ENCODE data around the gene BAG2. TPM values are rescaled to one million over a fixed set of nuclear protein-coding genes. Genes with fewer than 3 reads are reported as not detected.

Gene BAG2
- total RNA-seq, 2 donors from 2014 or later: 12.3 to 16.4 TPM

DNA sequence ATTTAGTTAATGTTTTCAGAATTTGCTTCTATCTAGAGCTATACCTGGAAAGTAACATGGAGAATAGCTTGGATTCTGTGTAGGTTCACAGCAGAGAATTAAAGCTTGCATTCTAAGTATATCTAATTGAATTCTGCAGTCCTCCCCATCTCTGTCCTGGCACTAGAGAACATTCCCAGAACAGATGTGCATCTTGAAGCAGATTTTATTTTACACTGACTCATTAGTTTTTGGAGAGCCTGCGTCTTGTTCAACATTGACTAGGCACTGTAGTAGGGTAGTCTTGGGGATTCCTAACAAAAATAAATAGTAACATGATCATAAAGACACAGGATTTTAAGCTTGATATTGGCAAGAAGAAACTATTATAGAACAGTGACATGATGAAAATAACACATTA is 36.2 kb upstream of the BAG2 start:
- Histone ChIP-seq H3K9me3 (no peaks in the 10 kb centered on the region), H3K27me3 (no peaks in the 10 kb centered on the region), H3K4me1 (no peaks in the 10 kb centered on the region), H3K4me3 (no peak overlapping the region), H3K36me3 (peaks cover 15% of the 10 kb centered on the region), H3K27ac (no peak overlapping the region)
- no peak for DNase-seq (ENCODE audit: low spot score)
- TF ChIP-seq, protein P1, sequence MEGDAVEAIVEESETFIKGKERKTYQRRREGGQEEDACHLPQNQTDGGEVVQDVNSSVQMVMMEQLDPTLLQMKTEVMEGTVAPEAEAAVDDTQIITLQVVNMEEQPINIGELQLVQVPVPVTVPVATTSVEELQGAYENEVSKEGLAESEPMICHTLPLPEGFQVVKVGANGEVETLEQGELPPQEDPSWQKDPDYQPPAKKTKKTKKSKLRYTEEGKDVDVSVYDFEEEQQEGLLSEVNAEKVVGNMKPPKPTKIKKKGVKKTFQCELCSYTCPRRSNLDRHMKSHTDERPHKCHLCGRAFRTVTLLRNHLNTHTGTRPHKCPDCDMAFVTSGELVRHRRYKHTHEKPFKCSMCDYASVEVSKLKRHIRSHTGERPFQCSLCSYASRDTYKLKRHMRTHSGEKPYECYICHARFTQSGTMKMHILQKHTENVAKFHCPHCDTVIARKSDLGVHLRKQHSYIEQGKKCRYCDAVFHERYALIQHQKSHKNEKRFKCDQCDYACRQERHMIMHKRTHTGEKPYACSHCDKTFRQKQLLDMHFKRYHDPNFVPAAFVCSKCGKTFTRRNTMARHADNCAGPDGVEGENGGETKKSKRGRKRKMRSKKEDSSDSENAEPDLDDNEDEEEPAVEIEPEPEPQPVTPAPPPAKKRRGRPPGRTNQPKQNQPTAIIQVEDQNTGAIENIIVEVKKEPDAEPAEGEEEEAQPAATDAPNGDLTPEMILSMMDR (IDR thresholded peaks at IDR 0.05): no peak

DNA sequence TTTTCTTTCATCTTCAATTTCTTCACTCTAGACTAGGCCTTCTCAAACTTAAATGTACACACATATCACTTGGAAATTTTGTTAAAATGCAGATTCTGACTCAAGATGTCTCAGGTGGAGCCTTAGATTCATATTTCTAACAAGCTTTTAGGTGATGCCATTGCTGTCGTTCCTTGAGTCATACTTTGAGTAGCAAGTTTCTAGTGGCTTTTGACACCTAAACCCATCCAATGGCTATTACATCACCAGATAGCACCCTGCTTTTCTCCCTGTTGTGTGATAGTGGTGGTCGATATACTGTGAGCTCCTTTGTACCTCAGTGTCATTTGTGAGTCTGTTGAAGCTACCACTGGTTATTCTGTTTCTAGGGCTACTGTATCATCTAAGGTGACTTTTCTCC is 34.8 kb upstream of the BAG2 start:
- Histone ChIP-seq H3K36me3 (peaks cover 24% of the 10 kb centered on the region), H3K9me3 (no peaks in the 10 kb centered on the region), H3K4me3 (no peak overlapping the region), H3K4me1 (no peaks in the 10 kb centered on the region), H3K27me3 (no peaks in the 10 kb centered on the region), H3K27ac (no peak overlapping the region)
- TF ChIP-seq, protein P1 (IDR thresholded peaks at IDR 0.05): no peak
- no peak for DNase-seq (ENCODE audit: low spot score)

DNA sequence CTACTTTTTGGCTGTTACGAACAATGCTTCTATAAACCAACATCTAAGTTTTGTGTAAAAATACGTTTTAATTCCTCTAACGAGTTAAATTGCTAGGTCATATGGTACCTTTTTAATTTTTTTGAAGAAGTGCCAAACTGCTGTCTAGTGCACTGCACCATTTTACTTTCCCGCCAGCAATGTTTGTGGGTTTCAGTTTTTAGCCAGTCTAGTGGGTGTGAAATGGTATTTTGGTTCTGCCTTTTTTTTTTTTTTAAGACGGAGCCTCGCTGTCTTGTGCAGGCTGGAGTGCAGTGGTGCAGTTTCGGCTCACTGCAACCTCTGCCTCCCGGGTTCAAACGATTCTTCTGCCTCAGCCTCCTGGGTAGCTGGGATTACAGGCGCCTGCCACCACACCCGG is 34.1 kb upstream of the BAG2 start:
- Histone ChIP-seq H3K27me3 (no peaks in the 10 kb centered on the region), H3K9me3 (no peaks in the 10 kb centered on the region), H3K36me3 (peaks cover 22% of the 10 kb centered on the region), H3K4me1 (no peaks in the 10 kb centered on the region), H3K4me3 (no peak overlapping the region), H3K27ac (no peak overlapping the region)
- TF ChIP-seq, protein P1 (IDR thresholded peaks at IDR 0.05): no peak
- DNase-seq (ENCODE audit: low spot score): no peak

DNA sequence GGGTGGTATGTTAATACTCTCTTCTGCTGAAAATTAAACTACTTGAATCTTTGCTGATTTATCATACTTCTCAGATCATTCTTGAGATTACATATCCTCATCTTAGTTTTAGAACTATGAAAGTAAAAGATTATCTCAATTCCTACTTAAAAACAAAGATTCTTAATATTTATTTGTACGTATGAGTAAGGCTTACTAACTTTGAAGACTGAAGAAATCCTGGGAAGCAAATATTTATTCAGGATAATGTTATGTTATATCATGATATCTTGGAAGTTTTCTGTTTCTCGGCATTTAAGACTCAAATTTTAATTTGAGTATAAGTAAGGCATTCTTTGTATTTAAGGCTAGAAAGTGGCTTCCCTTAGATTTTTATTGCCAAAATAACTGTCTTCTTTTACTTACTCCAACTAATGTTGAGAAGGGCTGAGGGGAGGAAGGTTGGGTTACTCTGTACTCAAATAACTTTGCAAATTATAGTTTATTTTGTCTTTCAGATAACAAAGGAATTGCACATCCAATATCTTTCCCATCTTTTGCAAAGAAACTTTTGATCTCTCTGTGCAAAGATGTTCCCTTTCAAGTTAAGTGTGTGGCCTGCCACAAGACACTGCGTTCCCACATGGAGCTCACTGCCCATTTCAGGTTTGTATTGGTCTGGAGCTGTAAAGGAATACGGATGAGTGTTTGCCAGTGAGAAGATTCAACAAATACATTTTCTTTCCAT is 30.5 kb upstream of the BAG2 start:
- TF ChIP-seq, protein P1 (IDR thresholded peaks at IDR 0.05): no peak
- Histone ChIP-seq H3K27me3 (no peaks in the 10 kb centered on the region), H3K4me1 (no peaks in the 10 kb centered on the region), H3K4me3 (no peak overlapping the region), H3K27ac (no peak overlapping the region), H3K36me3 (peaks cover 10% of the 10 kb centered on the region), H3K9me3 (no peaks in the 10 kb centered on the region)
- no peak for DNase-seq (ENCODE audit: low spot score)

DNA sequence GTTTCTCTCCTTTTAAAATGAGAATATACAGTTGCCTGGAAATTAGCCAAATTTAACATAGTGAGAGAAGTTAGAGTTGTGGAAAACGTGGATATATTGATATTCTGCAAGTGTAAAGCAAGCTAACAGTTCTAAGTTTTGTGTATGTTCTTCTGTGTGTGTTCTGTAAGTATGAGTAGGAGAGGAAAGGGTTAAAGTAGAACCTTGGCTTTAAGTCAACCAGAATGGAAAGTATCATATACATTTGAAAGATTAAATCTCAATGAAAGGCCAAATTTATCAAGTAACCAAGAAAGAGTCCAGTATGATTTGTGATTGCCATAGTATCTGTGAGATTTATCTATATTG is 30.0 kb upstream of the BAG2 start:
- no peaks in the 10 kb centered on the region for H3K27me3 ChIP-seq
- no peak overlapping the region for H3K4me3 ChIP-seq
- no peak overlapping the region for H3K27ac ChIP-seq
- H3K4me1 ChIP-seq: no peaks in the 10 kb centered on the region
- TF ChIP-seq, protein P1 (IDR thresholded peaks at IDR 0.05): no peak
- no peak for DNase-seq (ENCODE audit: low spot score)
- H3K36me3 ChIP-seq: peaks cover 13% of the 10 kb centered on the region
- H3K9me3 ChIP-seq: no peaks in the 10 kb centered on the region

DNA sequence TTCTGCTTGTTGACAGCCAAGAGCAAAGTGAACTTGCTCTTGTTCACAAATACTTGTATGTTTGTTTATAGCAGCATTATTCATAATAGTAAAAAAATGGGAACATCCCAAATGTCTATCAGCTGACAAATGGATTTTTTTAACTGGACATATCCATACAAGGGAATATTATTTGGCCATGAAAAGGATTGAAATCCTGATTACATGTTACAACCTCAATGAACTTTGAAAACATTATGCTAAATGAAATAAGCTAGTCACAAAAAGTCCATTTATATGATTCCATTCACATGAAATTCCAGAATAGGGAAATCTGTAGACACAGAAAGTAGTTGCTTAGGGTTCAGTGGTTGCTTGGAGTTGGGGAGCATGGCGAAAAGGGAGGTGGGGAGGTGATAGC is 28.4 kb upstream of the BAG2 start:
- peaks cover 21% of the 10 kb centered on the region for H3K36me3 ChIP-seq
- TF ChIP-seq, protein P1 (IDR thresholded peaks at IDR 0.05): no peak
- H3K4me1 ChIP-seq: no peaks in the 10 kb centered on the region

More for the DNA sequence above, 28.4 kb upstream of the BAG2 start:
- H3K27ac ChIP-seq: no peak overlapping the region
- DNase-seq (ENCODE audit: low spot score): no peak
- H3K4me3 ChIP-seq: no peak overlapping the region
- no peaks in the 10 kb centered on the region for H3K27me3 ChIP-seq
- H3K9me3 ChIP-seq: no peaks in the 10 kb centered on the region

All from right atrium auricular region (tissue), 2 donors.